Measurements from ENCODE around the gene KSR2.

- no peak for TF ChIP-seq CTCF (IDR thresholded peaks at IDR 0.05; ENCODE audit: low read depth, low read length)
- TF ChIP-seq EZH2phosphoT487 (IDR thresholded peaks at IDR 0.05; ENCODE audit: low read depth) = no peak
Observed at GRCh38 chr12:117498880-117499279, 469.9 kb downstream of the KSR2 start.

All from OCI-LY3 (cell line).